Umbilical cord (tissue), 2 donors: ENCODE results near the gene APC. TPM values are rescaled to one million over a fixed set of nuclear protein-coding genes. Genes with fewer than 3 reads are reported as not detected.
"Not testable (repeated sequence)": the region's sequence is repeated elsewhere in the genome, so short reads cannot be mapped to it uniquely, and the experiment has no call there.

Experiments
- DNase-seq: peaks from one replicate; pipeline ENCODE4 v3.0.0-alpha.2; 2015; ENCODE audit warnings: low spot score
- total RNA-seq: library from RNA; depleted of rRNA; stranded (reverse); fragments of >200 nt; gene quantifications from one replicate; pipeline ENCODE4 v1.2.3, GENCODE V29; 2014; ENCODE audit warnings: low replicate concordance; ENCODE audit not compliant: insufficient read depth

The APC gene
- total RNA-seq, 1 donor from 2014 or later = 41.9 TPM

DNA sequence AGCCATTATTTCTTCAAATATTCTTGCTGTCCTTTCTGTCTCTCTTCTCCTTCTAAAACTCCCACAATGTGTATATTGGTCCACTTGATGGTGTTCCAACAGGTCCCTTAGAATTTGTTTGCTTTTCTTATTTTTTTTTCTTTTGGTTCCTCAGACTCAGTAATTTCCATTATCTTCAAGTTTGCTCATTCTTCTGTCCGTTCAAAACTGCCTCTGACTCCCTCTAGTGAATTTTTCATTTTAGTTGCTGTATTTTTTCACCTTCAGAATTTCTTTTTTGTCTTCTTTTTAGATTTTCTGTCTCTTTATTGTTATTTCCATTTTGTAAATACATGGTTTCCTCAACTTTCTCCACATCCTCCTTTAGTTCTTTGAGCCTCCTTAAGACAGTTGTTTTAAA, 117.0 kb downstream of the APC start:
- no peak for DNase-seq

DNA sequence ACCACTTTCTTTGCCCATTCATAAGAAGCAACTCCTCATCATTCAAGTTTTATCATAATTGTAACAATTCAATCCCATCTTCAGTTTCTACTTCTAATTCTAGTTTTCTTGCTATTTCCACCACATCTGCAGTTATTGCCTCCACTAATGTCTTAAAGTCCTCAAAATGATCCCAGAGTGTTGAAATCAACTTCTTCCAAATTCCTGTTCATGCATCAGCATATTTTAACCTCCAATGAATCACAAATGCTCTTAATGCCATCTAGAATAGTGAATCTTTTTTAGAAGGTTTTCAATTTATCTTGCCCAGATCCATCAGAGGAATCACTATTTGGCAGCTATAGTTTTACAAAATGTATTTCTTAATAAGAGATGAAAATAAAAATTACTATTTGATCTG, 120.2 kb downstream of the APC start:
- no peak for DNase-seq

DNA sequence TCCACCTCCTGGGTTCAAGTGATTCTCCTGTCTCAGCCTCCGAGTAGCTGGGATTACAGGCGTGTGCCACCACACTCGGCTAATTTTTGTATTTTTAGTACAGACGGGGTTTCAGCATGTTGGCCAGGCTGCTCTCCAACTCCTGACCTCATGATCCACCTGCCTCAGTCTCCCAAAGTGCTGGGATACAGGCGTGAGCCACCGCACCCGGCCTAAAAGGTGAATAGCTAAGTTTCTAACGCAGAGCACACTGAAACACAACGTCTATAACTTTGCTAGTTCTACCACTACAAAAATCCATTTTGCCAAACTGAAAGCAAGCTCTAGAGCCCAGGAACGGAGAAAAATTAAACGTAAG, 122.9 kb downstream of the APC start:
- DNase-seq = not testable (repeated sequence)

DNA sequence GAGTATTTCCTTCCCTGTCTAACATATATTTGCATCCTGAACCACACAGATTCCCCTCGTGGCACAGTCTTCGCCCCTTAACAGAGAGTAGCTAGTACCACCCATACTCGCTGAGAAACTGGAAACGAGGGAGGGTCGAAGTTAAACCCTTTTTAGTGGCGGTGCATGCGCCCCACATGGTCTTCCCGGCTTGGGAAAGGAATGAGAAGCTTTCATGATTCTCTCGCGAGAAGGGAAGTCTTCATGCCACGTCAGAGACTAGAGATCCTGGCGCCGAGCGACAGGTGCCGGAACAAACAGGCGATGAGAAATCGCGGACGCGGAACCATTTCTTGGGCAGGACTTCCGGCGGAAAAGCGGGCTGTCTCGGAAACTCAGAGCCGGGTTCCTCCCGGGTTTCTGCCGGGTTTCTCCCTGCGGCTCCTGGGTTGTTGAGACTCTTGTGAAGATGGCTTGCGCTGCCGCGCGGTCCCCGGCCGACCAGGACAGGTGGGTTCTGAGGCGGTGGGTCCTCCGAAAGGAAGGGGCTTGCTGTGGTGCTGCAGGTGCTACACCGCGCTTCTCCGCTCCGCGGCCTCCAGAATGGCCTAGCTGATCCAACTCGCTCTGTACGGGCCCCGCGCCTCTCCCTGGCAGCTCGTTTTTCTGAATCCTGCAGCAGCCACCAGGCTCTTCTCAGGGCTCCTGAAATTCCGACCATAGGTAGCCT, 123.4 kb downstream of the APC start, which contains the start of gene SRP19:
Gene SRP19, plus strand, starts transcription at position 359 of the 709 bp plus-strand sequence. Its CDS starts 90 bp downstream, at position 449.
- DNase-seq = peak; percentile 99

DNA sequence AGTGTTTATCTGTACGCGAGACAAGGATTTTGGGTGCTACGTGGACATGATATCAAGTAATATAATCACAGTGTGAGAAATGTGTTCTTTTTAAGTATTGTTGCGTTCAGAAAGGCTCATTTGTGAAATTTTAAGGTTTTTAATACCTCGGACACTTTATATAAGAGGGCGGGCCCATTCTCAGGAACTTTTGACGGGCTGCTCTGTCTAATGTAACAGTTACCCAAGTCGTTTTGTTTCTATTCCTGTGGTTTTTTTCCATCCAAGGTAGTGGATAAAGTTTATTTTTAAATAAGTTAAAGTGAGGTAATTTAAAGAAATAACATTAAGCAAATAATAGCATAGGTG, 123.9 kb downstream of the APC start:
- peak; percentile 9 for DNase-seq

DNA sequence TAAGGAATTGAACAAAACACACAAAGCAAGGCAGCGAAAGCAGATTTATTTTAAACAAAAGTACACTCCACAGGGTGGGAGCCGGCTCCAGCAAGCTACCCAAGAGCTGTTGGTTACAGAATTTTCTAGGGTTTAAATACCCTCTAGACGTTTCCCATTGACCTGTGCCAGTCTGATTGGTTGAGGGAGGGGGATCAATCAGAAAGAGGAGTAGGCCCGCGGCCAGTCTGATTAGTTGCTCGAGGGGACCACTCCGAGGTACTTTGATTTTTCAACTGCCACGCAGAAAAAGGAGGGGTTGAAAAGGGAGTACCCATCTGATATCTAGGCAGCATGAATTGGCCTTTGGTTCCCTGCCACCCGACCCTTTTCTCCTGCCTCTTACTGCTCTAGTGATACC, 124.4 kb downstream of the APC start:
- DNase-seq = no peak

DNA sequence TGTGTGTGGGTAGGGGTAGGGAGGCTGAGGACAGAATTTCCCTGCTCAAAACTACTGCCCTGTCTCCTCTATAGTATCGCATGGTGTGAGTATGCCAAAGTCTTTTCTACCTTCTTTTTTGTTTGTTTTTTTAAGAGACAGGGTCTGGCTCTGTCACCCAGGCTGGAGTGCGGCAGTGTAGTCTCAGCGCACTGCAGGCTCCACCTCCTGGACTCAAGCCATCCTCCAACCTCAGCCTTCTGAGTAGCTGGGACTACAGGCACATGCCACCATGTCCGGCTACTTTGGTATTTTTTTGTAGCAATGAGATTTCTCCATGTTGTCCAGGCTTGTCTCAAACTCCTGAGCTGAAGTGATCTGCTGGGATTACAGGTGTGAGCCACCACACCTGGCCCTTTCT, 125.9 kb downstream of the APC start:
- no peak for DNase-seq

DNA sequence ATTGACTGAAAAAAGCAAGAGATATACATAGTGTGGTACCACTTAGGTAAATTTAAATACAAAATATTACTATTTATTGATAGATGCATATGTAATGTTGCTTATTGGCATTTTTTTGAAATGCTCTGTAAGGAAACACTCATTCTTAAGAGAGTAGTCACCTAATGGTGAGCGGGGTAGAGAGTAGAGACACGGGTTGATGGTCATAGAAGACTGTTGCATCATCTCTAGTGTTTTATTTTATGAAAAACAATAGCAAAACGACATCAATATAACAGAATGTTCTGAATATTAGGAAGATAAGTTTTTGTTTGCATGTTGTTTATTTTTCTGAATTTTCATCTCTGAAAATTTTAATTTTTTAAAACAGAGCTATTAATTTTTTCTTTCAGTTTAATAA, 127.4 kb downstream of the APC start:
- DNase-seq = no peak

DNA sequence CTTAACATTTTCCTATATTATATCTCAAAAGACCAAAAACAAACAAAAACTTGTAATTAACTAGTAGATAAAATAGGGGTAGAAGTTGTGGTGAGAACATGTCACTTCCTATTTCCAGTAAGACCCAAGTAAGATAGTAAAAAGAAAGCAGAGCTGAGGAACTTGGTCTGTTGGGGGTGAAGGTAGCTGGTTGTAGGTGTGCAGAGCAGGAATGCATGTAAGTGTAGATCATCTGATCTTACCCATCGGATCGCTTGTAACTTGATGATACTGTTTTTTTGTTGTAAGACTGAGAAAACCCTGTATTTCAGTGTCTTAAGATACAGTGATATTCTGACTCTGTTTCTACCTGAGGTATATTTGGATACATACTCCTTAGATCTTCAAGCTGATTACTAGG, 129.1 kb downstream of the APC start:
- no peak for DNase-seq

DNA sequence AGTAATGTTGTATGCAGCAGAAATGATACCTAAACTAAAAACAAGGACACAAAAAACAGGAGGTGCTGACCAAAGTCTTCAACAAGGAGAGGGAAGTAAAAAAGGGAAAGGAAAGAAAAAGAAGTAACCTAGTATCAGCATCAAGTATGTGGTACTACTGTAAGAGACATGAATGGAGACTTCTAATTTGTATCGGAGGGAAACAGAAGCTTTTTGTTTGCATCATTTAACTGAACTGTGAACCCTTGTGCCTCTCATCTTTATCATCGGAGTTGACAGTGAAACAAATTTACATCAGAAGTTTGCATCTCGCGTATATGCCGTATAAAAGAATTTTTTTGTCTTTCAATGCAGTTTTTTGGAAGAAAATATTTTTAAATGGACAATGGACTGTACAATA, 129.7 kb downstream of the APC start:
- DNase-seq = no peak

DNA sequence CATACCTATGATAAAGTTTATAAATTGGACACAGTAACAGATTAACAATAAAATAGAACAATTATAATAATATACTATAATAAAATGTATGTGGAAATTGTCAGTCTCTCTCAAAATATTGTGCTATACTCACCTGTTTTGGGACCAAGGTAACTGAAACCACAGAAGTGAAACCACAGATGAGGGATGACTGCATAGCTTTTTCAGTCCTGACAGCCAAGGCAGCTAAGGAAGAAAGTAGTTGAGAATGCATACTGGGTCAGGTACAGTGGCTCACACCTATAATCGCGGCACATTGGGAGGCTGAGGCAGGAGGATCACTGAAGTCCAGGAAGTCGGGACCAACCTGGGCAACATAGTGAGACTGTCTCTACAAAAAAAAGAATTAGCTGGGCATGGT, 132.3 kb downstream of the APC start:
- no peak for DNase-seq

DNA sequence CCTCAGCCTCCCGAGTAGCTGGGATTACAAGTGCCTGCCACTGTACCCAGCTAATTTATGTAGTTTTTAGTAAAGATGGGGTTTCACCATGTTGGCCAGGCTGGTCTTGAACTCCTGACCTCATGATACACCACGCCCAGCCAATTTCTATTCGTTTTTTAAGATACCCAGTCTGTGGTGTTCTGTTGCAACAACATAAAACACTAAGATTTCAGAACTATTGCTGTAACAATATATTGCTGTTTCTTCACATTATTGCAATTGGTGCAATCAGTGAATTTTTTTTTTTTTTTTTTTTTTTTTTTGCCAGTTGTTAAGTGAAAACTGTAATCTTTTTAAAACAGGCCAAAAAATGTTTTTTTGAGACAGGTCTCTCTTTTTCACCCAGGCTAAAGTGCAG, 133.3 kb downstream of the APC start:
- no peak for DNase-seq

DNA sequence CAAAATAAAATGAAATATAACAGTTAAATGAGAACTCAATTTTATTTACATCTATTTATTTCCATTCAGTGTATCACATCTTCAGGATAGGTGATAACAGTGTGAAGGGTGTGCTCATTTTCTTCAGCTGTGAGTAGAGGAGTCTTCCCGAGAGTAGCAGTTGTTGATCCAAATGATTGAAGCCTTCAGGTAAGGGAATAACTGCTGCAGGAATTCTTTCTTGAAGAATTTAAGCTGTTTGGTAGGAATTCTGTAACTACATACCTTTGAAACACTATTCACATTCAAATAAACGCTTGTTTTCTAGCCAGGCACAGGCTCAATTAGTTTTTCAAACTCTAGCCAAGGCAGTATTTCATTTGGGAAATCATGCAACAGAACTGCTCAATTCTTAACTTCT, 138.7 kb downstream of the APC start:
- no peak for DNase-seq

DNA sequence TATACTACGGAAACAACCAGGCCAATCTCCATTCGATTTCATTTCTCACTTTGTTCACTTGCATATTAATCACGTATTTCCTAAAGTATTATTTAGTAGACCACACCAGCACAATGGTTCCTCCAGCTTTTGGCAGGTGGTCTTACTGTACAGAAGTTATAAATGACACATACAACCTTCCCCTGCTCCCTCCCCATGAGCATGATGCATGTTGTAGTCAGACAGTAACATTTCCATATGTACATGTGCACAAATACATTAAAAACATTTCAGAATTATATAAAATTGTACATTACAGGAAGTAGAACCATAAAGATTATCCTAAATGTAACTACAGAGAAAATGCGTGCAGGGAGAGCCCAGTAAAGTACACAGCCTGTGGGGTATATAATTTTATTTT, 140.4 kb downstream of the APC start:
- no peak for DNase-seq

DNA sequence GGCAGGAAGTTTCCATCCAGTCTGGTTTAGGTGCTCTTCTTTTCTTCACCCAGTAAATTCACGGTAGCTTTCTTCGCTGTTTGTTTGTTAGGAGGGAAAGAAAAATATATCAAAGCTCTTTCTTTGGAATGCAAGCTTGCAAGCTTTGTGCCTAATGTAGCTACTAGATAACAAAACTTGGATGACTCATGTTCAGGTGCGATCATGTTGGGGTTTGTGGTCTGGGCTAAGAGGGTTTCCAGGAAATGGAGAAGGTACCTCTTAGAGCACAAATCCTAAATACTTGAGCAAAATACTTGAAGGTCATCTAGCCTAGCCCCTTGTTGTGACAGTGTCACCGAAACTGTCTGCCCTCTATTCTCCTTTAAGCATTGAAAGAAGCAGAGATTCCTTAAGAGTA, 141.1 kb downstream of the APC start:
- DNase-seq = no peak

DNA sequence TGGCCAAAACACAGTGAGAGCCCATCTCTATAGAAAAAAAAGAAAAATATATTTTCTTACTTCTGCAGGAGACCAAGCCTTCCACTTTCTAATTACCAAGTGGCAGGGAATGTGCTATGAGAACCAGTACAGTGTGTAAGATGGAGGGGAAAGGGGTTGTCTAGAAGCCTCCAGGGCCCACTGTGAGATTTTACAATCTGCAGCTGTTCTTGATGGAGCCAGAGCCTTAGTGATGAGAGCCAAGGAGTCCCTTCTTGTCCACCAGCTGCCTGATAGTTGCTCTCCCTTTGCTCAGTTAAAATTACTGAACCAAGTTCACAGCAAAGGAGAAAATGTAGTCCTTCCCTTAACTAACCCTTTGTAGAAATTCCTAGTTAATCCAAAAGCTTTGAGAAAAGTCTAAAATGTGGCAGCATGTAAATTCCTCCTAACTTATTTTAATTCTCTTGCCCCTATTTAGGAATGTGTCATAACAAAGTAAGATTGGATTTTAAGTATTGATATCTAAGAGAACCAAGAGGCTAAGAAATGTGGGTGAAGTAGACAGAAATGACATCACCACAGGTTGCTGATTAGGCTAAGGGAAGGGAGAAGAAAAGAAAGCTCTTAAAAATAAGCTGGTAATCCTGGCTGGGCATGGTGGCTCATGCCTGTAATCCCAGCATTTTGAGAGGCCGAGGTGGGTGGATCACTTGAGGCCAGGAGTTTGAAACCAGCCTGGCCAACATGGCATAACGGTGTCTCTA, 142.7 kb downstream of the APC start:
- DNase-seq = no peak

DNA sequence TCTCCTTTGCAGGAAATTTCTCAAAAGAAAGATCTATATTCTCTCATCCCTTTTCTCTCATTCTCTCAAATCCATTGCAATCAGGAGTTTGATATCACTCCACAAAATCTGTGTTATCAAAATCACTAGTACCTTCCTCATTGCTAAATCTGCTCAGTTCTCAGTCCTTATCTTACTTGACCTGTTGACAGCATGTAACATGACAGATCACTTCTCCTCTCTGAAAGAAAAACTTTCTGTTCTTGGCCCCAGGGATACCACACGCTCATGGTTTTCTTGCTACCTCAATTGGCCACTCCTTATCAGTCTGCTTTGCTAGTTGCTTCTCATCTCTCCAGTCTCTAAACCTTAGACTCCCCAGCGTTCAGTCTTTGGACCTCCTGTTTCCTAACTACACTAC, 145.5 kb downstream of the APC start:
- no peak for DNase-seq

DNA sequence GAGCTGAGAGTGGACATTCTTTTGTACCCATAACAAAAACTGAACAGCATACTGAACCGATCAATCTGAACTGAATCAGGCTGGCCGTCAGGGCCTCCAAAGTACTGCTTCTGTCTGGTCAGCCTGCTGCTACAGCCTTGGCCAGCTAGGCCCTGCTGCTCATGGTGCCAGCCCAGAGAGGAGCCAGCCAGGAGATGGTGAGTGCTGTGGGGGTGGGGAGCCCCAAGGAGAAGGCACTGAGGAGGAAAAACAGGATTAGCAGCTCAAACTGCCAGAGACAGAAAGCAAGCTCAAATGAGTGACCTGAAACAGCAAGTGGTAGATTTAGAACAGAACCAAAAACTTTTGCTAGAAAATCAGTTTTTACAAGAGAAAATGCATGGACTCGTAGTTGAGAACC, 147.3 kb downstream of the APC start:
- DNase-seq = no peak

DNA sequence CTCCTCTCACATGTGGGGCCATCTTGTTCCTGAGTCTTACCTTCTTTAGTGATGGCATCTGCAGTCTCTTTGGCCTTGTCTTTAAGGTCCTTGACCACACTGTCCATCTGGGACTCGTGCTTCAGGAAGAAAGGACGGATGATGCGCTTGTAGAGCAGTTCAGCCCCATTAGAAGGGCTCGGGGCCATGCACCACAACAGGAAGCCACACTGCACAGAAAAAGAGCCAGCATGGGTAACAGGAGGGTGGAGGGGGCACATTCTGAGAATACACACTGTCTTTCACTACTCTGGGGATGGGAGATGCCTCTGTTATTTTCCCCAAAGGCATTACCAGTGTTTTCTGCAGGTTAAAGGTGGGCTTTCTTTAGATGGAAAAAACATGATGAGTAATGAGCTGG, 149.3 kb downstream of the APC start:
- no peak for DNase-seq

DNA sequence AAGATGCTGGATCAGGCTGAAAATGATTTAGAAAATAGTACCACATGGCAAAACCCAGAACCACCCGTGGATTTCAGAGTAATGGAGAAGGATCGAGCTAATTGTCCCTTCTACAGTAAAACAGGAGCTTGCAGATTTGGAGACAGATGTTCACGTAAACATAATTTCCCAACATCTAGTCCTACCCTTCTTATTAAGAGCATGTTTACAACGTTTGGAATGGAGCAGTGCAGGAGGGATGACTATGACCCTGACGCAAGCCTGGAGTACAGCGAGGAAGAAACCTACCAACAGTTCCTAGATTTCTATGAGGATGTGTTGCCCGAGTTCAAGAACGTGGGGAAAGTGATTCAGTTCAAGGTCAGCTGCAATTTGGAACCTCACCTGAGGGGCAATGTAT, 154.4 kb downstream of the APC start:
- DNase-seq = not testable (repeated sequence)

DNA sequence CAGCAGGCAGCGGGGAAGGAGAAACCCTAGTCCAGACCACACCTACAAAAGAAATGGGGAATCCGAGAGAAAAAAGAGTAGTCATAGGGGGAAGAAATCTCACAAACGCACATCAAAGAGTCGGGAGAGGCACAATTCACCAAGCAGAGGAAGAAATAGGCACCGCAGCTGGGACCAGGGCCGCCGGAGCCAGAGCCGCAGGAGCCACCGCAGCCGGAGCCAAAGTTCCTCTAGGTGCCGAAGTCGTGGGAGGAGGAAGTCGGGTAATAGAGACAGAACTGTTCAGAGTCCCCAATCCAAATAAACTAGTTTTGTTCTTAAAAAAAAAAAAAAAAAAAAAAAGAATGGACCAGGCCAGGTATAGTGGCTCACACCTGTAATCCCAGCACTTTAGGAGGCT, 155.1 kb downstream of the APC start:
- DNase-seq = no peak

DNA sequence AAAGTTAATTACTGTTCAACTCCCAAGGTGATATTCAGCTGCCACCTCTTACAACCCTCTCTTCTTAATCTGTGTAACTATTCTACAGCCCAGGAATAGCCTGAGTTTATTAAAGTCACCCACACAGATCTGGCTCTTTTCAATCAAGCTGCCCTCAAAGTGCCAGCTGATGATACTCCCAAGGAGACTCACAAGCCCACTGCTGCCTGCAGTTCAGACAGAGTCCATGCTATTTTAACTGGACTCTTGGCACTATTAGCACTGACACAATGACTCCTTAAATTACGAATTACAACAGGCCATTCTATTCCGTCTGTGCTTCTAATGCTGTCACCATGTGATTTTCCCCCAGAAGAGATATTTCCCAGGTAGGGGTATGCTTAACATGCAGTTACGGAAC, 158.0 kb downstream of the APC start:
- no peak for DNase-seq
